GM18861 (cell line): ENCODE measurements around the gene TRPC6.
A peak's percentile ranks its signal among the peaks of the same experiment; 100 is the strongest.

Experiments
- ATAC-seq: cut with Tn5 transposase; IDR thresholded peaks from one replicate; pipeline ENCODE4 v1.9.1; 2021; ENCODE audit not compliant: unreplicated experiment

The TRPC6 gene

DNA sequence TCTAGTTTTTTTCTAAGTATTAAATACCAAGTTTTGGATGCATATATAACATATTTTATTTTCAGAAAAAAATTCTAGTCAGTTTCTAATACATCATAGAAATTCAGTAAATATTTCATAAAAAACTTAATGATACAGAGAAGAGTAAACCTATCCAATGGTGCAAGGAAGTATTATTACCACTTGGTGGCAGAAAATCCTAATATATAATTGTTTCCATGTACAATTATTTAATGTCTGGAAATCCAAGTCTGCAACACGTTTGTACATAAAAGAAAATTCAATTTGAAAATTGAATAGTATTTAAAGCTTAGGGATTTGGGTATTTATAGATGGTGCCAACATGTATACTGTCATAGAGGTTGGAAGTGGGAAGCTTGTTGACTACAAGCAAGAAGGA lies 127.0 kb downstream of the TRPC6 start:
- no peak for ATAC-seq

DNA sequence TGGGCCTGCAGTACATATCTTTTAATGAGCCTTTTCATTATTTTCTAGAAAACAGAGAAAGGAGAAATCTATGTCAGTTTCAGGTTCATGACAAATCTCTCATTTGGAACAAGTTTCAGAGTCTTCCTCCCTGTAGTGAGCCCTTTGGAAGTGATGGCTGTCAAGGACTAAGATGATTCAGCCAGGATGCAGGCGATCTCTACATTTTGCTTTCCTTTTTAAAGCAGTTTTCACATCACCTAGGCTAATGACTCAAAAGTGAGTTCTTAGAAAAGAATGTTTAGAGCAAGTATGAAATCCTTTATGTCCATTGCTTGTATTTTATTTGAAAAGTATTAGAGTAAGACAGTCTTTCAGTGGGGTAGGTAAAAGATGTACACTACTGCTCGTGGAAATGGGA lies 130.1 kb downstream of the TRPC6 start:
- ATAC-seq = no peak

DNA sequence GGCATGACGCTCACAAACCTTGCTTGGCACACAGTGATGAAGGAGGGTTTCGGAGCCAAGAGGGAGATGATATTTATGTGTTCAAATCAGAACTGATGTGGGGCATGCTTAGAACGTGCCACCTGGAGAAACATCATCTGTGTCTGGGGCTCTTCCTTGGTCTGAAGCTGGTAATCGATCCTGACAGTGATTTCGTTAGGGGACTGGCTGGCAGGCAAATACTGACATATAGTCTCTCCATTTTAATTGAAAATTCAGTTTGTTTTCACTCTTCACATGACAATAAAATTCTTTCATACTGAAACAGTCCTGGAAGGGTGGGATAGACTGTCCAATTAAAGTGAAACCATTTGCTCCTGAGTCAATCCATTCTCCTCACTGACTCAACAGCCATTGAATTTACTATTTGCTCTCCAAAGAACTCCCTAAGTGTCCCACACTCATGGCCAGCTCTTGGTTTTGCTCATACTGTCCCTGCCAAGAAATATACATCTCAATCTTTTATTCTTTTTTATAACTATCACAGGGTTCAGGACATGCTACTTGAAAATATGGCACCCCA lies 134.8 kb downstream of the TRPC6 start:
- no peak for ATAC-seq

DNA sequence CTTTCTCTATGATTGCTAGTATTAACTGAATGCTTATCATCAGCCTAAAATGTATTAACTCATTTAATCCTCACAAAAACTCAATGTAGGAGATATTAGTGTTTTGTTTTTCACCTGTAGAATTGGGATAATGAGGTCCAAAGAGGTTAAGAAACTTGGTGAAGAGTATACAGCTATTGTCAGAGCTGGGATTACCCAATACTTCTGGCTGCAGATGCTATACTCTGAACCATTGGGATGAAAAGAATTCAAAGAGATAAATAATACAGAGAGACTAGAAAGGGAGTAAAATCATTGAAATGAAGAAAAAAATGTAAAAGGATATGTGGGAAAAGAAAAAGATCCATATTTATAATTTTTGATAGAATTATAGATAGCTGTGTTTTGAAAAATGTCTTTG lies 137.1 kb downstream of the TRPC6 start:
- no peak for ATAC-seq

DNA sequence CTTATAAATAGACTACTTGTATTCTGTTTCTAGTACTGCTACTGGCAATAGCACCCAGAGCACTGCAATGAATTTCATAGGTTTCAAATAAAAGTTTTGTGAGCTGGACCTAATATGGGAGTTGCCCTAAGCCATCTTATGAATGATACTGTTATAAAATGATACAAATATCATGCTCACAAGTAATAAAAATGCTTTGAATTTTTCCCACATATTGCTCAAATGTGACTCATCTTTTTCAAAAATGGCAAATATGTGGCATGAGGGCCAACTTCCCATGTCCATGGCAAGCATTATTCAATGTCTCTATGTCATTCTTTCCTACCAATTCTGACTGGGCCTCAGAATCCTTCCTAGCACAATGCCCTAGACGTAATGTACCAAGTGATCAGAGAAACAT lies 137.6 kb downstream of the TRPC6 start:
- no peak for ATAC-seq

DNA sequence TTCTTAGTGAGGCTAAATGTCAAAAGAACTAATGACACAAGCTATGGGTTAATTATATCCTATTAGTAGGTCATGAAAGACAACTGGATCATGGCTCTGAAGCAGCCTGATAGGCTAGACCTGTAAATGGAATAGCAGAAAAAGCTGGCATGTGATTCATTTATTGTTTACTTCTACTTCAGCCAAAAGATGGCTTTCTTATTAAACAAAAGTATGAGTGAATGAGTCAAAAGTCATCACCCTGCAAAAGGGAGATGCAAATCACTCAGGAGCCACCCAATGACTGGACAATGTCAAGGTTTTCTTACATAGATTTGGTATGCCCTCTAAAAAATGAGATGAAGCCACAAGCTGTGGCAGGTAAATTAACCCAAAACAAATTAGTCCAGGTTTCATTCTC lies 138.0 kb downstream of the TRPC6 start:
- ATAC-seq = no peak

DNA sequence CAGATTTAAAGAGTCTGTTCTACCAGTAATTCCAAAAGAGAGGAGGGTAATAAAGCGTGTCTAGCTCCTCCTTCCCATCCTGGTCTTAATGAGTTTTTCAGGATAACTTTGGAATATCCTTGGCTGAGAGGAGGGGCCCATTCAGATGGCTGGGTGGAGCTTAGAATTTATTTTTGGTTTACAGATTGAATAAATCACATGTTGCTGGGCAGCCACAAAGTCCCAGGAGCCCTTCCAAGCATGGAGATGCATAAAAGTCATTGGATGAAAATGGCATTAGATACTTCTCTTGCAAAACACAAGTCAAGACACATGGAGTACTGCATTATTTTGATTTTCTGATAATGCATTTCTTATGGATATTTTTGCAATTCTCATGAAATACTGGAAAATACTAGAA lies 139.0 kb downstream of the TRPC6 start:
- no peak for ATAC-seq

DNA sequence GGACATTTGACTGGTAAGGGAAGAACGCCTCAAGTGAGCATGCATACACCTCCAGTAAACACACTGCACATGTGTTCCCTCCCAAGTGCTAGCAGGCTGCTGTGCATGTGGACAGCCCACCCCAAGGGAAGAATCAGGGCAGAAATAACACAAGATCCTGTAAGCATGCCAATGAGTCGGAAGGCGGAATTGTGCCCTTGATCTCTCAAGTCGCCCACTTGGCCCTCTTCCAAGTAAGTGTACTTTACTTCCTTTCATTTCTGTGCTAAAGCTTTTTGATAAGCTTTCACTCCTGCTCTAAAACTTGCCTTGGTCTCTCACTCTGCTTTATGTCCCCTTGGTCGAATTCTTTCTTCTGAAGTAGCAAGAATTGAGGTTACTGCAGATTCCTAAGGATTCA lies 139.6 kb downstream of the TRPC6 start:
- ATAC-seq = no peak

DNA sequence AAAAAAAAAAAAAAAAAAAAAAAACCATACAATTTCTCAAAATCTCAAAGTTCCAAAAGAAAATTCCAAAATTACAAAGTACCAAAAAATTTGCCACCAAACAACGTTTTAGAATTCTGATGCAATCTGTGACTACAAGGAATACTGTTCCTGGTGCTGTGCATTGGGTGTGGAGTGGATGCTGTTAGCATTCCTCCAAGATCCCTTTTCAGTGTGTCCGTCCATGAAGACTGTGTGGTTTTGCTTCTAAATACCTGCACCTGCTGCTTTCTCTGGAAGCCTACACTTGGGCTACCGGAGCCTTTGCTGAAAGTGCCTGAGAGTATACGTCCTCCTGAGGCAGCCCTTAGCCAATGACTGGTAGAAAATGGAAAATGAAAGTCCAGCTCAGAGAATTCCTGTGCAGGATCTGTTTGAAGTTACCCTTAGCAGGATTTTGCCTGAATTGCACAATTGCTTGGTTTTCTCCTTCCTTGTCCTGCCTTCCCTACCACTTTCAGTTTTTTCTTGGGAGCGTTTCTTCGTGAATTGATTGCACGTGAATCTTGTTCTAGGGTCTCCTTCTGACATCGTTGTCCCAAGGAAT lies 140.8 kb downstream of the TRPC6 start:
- ATAC-seq = no peak

DNA sequence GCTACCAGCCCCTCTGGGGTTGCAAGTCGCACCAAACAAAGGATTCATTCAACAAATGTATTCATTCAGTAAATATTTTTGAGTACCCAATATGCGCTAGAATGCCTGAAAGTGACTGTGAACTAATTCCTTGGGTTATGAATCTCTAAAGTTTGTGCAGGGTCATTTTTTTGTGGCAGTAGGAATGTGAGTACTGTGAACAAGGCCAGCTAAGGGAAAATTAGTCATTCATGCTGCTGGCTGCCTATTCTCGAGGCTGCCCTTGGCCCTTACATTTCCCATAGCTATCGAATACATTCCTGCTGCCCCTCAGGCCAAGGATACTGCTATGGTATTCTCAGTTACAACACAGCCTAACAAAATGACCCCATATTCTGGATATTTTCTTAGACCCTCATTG lies 141.6 kb downstream of the TRPC6 start:
- no peak for ATAC-seq

DNA sequence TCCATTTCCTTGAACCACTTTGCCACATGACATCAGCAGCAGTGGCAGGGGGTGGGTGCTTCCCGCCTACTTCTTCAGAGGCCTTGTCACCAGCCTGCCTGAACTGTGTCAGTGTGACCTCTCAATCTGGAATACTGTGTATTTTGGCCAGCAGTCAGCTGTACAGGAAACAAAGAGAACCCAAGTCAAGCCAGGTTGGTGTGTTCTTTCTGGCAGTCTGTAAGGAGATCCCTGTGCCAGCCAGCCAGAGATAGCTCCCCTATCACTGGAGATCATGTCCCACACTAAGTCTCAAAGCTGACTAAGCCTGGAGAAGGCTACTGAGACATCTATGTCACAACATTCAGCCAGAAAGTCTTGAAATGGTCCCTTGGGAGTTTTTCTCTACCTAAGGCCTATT lies 142.1 kb downstream of the TRPC6 start:
- no peak for ATAC-seq

DNA sequence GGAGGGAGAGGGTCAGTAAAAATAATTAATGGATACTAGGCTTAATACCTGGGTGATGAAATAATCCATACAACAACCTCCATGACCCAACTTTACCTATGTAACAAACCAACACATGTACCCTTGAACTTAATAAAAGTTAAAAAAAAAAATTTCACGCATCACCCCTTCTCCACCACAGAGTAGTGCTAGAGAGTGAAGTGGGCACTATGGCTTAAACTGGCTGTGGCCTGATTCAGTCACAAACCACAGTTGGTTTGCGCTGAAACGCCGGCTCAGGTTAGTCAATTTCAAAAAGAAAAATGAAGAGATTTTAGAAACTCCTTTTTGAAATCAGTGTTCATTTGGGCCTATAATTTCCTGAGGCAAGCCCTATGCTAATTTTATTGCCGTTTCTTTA lies 144.3 kb downstream of the TRPC6 start:
- ATAC-seq = no peak

DNA sequence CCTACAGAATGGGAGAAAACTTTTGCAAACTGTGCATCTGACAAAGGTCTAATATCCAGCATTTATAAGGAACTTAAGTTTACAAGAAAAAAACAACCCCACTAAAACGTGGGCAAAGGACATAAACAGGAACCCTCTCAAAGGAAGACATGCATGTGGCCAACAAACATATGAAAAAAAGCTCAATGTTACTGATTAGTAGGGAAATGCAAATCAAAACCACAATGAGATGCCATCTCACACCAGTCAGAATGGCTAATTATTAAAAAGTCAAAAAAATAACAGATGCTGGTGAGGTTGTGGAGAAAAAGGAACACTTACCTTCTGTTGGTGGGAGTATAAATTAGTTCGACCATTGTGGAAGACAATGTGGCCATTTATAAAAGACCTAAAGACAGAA lies 145.1 kb downstream of the TRPC6 start:
- ATAC-seq = peak; percentile 56

DNA sequence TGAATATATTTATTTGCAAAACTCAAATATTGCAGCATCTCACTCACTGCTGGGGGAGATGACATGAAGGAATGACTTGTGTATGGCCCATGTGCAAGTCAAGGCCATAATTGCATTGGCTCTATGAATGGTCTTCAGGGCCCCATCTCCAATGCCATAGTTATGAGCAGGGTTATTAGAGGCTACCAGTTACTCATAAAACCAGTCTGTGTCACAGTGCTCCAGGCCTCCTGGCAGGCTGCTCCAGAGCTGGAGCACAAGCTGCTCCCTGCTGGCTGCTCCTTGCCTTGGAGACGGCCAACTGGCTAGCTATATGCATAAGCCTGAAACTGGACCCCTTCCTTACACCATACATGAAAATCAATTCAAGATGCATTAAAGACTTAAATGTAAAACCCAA lies 145.7 kb downstream of the TRPC6 start:
- ATAC-seq = no peak

DNA sequence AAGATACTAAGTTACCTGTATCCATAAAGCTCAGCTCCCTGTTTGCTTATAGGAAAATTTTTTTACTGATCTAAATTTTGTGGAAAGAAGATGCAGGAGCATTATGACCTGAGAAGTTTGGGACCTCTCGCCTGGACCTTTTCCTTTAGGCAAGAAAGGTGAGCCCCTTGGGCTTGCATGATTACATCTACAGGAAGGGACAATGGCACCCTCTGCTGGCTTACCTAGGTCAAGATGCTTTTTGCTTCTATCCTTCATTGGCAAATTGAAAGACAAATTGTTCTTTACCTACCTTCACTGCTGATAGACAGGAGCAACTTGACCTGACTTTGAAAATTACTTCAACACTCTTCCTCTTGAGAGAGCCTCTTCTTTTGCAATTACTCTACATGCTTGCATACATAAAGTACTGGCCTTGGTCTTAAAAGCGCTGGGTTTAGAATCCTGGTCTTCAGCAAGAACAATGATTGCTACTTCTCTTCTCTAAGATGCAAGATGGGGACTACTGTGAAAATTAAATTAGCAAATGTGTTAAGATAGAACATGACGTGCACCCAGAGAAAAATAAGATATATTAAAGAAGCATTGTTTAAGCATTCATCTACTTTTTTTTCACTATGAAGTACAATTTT lies 147.2 kb downstream of the TRPC6 start:
- no peak for ATAC-seq

DNA sequence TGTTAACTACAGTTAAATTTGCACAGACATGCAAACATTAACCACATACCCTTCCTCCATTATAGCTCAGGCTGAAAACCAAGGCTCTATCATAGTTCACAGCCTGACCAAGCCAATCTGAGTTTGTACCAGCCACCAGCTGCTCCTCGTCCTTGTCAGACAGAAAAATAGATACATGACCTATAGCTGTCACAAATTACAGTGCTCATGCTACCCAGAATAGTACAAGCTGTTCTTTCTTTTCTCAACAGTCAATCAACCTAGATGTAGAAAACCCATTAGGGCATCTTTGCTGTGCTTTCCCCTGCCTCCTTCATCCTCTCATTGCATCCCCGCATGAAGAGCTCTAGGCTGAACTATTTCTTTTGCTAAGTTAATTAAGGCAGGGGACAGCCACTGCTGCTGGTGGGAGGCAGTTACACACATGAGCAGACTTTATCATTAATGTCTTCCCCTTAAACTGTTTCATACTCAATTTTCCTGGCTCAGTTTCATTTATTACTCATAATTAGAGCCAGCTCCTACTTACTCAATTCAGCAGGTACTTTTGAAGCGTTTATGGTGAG lies 148.3 kb downstream of the TRPC6 start:
- ATAC-seq = no peak

DNA sequence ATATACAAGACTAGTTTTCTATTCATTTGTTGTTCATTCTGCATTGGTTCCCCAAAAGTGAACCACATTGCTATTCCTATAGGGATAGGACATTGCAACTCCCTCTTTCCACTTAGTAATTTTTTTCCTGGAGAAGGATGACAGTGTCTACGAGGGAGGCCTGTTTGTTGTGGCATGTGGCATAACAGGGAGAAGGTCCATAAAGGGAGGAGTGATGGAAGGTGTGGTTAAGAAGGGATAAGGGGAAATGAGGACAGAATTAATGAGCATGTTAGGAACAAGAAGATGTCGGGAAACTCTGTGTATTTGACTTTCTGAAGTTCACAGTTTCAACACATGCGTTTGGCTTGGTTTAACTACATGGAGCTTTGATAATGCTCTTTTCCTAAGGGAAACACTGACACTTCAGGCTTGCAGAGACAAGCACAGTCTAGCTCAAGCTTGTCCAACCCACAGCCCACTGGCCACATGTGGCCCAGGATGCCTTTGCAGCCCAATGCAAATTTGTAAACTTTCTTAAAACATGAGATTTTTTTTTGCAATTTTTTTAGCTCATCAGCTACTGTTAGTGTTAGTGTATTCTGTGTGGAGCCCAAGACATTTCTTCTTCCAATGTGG lies 149.7 kb downstream of the TRPC6 start:
- ATAC-seq = no peak

DNA sequence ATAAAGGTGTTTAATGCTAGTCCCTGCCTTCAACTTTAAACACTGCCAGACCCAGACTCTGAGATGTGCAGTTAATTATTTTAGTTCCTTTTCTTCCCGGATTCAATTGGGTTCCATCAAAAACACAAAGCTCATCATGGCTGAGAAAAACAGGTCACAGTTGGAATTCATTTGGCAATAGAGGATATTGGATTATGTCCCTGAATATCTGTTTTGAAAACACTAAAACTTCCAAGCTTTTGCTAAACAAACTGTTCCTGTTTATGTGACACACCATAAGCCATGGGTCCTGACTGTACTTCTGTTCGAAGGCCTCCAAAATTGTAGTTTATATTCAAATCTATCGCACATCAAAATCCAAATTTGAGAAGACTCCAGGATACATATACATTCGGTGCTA lies 150.7 kb downstream of the TRPC6 start:
- ATAC-seq = no peak

DNA sequence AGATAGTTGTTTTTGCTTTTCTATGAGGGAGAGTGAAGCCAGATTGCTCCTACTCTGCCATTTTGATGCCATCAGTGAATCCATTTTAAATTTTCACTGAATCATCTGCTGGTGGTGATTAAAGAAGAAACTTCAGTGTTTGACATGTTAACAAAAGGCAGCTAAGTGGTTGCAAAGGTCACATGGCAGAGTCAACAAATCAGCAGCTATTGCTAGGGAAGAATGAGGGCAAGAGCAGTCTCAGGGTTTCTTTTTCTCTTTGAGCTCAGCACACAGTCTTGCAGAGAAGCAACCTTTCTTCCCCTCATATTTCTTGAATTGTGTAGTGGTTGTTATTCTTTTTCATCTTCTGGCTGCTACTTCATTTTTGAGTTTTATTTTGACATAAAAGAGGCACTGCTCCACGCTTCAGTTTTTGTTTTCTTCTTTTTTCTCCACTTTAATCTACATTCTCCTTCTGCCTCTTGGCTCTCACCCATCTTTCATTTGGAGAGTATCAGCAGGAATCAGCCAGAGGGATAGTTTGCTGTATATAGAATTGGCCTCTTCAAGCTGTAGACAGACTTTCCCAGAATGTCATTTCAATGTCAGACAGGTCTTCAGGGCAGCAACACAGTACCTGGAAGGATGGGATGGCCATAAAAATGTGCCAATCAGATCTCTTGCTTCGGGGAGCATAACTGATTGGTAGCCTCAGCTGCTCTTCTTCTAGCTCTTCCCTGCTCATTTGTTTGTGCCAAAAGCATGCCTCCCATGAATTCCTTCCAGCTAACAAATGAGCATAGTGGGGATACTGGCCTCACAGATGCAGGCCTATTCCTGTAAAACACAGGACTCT lies 153.9 kb downstream of the TRPC6 start:
- no peak for ATAC-seq

DNA sequence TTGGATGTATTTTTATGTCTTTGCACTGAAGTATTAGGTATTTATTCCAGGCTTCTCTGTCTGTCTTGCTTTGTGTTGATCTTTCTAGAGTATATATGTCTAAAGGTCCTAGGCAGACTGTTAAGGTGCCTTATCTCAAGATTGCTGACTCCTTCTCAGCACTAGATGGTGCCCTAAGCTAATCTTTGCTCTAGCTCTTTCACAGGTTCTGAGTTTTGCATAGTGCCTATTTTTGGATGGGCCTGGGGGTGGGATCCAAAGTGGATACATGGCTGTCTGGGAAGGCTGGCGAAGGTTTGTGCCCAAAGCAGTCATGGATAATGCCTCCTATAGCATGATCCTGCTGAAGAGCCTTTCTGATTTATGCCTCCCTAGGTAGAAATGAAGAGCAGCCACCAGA lies 154.9 kb downstream of the TRPC6 start:
- ATAC-seq = peak; percentile 62

DNA sequence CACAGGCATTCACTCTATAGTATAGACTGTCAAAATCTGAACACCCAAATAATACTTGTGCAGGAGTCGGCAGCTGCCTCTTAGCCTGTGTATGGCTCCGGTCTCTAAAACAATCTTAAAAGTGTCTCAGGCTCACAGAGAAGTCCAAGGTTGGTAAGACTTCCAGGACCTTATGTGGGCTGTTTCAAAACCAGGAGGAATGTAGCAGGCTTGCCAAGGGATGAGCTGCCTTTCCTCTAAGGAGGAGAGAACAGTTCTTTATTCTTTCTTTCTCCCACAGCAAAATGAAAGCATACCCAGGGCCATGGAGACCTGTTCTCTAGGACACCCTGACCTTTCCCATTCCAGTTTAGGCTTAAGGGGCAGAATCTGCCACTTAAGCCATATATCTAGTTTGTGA lies 176.5 kb downstream of the TRPC6 start:
- no peak for ATAC-seq
